HepG2 (cell line): ENCODE data around the gene ARPC1B. TPM values are rescaled to one million over a fixed set of nuclear protein-coding genes. Genes with fewer than 3 reads are reported as not detected.

Experiments used
- ATAC-seq: fragments of 200-7000 bp; cut with Tn5 transposase; 3 replicates; pipeline ENCODE4 v1.9.1; 2020; ENCODE audit warnings: mild to moderate bottlenecking, moderate library complexity
- BruUV-seq: library from RNA; stranded (reverse); fragments of 400-500 nt; replicated peaks from 2 replicates; lab custom pipeline; 2021; lab: Mats Ljungman, UMichigan
- CTCF ChIA-PET: fragments of 300-600 bp; formaldehyde crosslinking; extraction: SDS; loops from one replicate; lab custom pipeline; 2021; ENCODE audit warnings: low total read pairs, inconsistent platforms, low intra/inter-chr PET ratio; lab: Yijun Ruan, JAX
- POLR2A ChIA-PET: fragments of 350-600 bp; sonication (Branson Sonifier 250); formaldehyde crosslinking; loops from one replicate; lab custom pipeline; 2020; ENCODE audit warnings: antibody characterized with exemption, inconsistent platforms; lab: Yijun Ruan, JAX
- DNase-seq: peaks from one replicate; pipeline ENCODE4 v3.0.0-alpha.2; 2015; ENCODE audit warnings: low spot score
- FAIRE-seq: peaks from 3 replicates; lab custom pipeline; 2011; peaks lifted over from hg19 to GRCh38; lab: Jason Lieb, UNC
- H2AFZ ChIP-seq: one replicate; pipeline ENCODE4 v1.6.1; 2011; ENCODE audit warnings: low read length, inconsistent platforms
- H3K27ac ChIP-seq: fragments of 300-600 bp; 3 replicates; pipeline ENCODE4 v1.8.0; 2011; ENCODE audit warnings: mixed run types, mild to moderate bottlenecking, mixed read lengths, low read length, inconsistent platforms; ENCODE audit not compliant: insufficient read depth; ENCODE audit errors: extremely low read length
- H3K27me3 ChIP-seq, 2 experiments: fragments of 200-600 bp in 1 of 2; 2 replicates in 1 of 2; 3 replicates in 1 of 2; pipeline versions ENCODE4 v1.6.0 to v1.8.0; 2011; ENCODE audit warnings: low read length in 2 of 2, mild to moderate bottlenecking in 2 of 2, moderate library complexity in 2 of 2, inconsistent platforms in 1 of 2; ENCODE audit not compliant: insufficient read depth in 2 of 2, control insufficient read depth in 1 of 2
- H3K36me3 ChIP-seq, 2 experiments: fragments of 200-600 bp in 1 of 2; replicated peaks in 1 of 2; 2 replicates in 1 of 2; 3 replicates in 1 of 2; pipeline versions ENCODE4 v1.5.1 to v1.8.0; 2011; ENCODE audit warnings: low read length in 2 of 2, inconsistent platforms in 1 of 2; ENCODE audit not compliant: insufficient read depth in 2 of 2, control insufficient read depth in 1 of 2
- H3K4me1 ChIP-seq: 2 replicates; pipeline ENCODE4 v1.5.1; 2012; ENCODE audit warnings: low read length, inconsistent platforms; ENCODE audit not compliant: insufficient read depth
- H3K4me2 ChIP-seq: 2 replicates; pipeline ENCODE4 v1.6.0; 2011; ENCODE audit warnings: low read depth, low read length, inconsistent platforms
- H3K4me3 ChIP-seq, 3 experiments: fragments of 200-600 bp in 1 of 3; sonication (generic), shearing (Covaris generic) in 1 of 3; replicated peaks in 1 of 3; 2 replicates each; pipeline ENCODE4 v1.5.1; 2011 to 2016; ENCODE audit warnings: low read length in 3 of 3, inconsistent platforms in 2 of 3, low read depth in 2 of 3, mild to moderate bottlenecking in 2 of 3, control low read depth in 1 of 3, mixed read lengths in 1 of 3; ENCODE audit not compliant: insufficient read depth in 1 of 3
- H3K79me2 ChIP-seq: one replicate; pipeline ENCODE4 v1.6.1; 2011; ENCODE audit warnings: low read length, inconsistent platforms; ENCODE audit not compliant: insufficient read depth
- H3K9ac ChIP-seq: 2 replicates; pipeline ENCODE4 v1.6.0; 2011; ENCODE audit warnings: mild to moderate bottlenecking, low read depth, low read length, inconsistent platforms; ENCODE audit not compliant: insufficient read depth
- H3K9me3 ChIP-seq: 2 replicates; pipeline ENCODE4 v1.5.1; 2012; ENCODE audit warnings: mild to moderate bottlenecking, low read length
- H4K20me1 ChIP-seq: 2 replicates; pipeline ENCODE4 v1.6.0; 2011; ENCODE audit warnings: inconsistent platforms, mild to moderate bottlenecking, low read length, moderate library complexity; ENCODE audit not compliant: insufficient read depth
- AGO1 ChIP-seq: fragments of 200-400 bp; formaldehyde crosslinking; IDR thresholded peaks from 2 replicates; pipeline ENCODE4 v1.6.1; 2017; ENCODE audit warnings: mild to moderate bottlenecking, low read depth, low read length, moderate library complexity; ENCODE audit not compliant: poor library complexity, severe bottlenecking
- AGO2 ChIP-seq: fragments of 200-400 bp; formaldehyde crosslinking; optimal IDR thresholded peaks from 2 replicates; pipeline ENCODE3; 2017; ENCODE audit warnings: mild to moderate bottlenecking, low read depth, low read length, moderate library complexity
- DNMT3B ChIP-seq: conservative IDR thresholded peaks from 2 replicates; pipeline ENCODE4 v1.6.1; 2016; ENCODE audit warnings: missing biosample characterization, control low read depth
- FOXM1 ChIP-seq: sonication (generic); formaldehyde crosslinking; IDR thresholded peaks from 2 replicates; pipeline ENCODE4 v1.5.0; 2020; ENCODE audit warnings: missing genetic modification reagents
- FOXP1 ChIP-seq, 2 experiments: fragments of 450-650 bp in 1 of 2; IDR thresholded peaks; 2 replicates each; pipeline ENCODE4 v1.6.1; 2017 to 2018; ENCODE audit warnings: antibody characterized with exemption in 1 of 2
- HNRNPH1 ChIP-seq: fragments of 200-400 bp; formaldehyde crosslinking; optimal IDR thresholded peaks from 2 replicates; pipeline ENCODE3; 2017; ENCODE audit warnings: mild to moderate bottlenecking, low read depth, low read length
- KDM2A ChIP-seq: sonication (generic); formaldehyde crosslinking; IDR thresholded peaks from 2 replicates; pipeline ENCODE4 v1.4.0; 2020; ENCODE audit warnings: low read depth, missing genetic modification reagents, borderline replicate concordance
- MED13 ChIP-seq: sonication (generic); formaldehyde crosslinking; IDR thresholded peaks from 2 replicates; pipeline ENCODE4 v1.5.0; 2020; ENCODE audit warnings: missing genetic modification reagents
- RBFOX2 ChIP-seq: fragments of 200-400 bp; formaldehyde crosslinking; IDR thresholded peaks from 2 replicates; pipeline ENCODE4 v1.6.1; 2017; ENCODE audit warnings: low read depth, mild to moderate bottlenecking, low read length
- RBM22 ChIP-seq: fragments of 200-400 bp; formaldehyde crosslinking; optimal IDR thresholded peaks from 2 replicates; pipeline ENCODE3; 2017; ENCODE audit warnings: mild to moderate bottlenecking, low read length, moderate library complexity
- ZBTB1 ChIP-seq: sonication (generic); formaldehyde crosslinking; IDR thresholded peaks from 2 replicates; pipeline ENCODE4 v1.4.0; 2020; ENCODE audit warnings: missing genetic modification reagents, borderline replicate concordance
- ZFP36 ChIP-seq: fragments of 150-350 bp; IDR thresholded peaks from 2 replicates; pipeline ENCODE4 v1.6.1; 2018; ENCODE audit warnings: borderline replicate concordance, low read length, low read depth; ENCODE audit not compliant: partially characterized antibody
- ZNF205 ChIP-seq: IDR thresholded peaks from 2 replicates; pipeline ENCODE4 v1.6.1; 2018; ENCODE audit warnings: missing biosample characterization, missing genetic modification reagents
- ZNF431 ChIP-seq: sonication (generic); formaldehyde crosslinking; IDR thresholded peaks from 2 replicates; pipeline ENCODE4 v1.9.0; 2022; ENCODE audit warnings: missing genetic modification reagents, low read depth, mild to moderate bottlenecking, borderline replicate concordance
- ZNF577 ChIP-seq: sonication (generic); formaldehyde crosslinking; IDR thresholded peaks from 2 replicates; pipeline ENCODE4 v1.4.0; 2020; ENCODE audit warnings: mild to moderate bottlenecking, low read depth, missing genetic modification reagents, borderline replicate concordance
- WGBS: methylation state at CpG from one replicate; pipeline ENCODE4 v1.1.6; 2017; ENCODE audit warnings: low lambda C conversion rate; 5-methylcytosine and 5-hydroxymethylcytosine counted together
- in situ Hi-C: cut with HindIII; loops from 2 replicates; pipeline ENCODE4 v1.10.0; 2017; ENCODE audit warnings: low pct_unique_long_range_greater_than_20kb; ENCODE audit not compliant: extremely low pct_ligation_motif_present
- intact Hi-C: fragments of 100-400 bp; cut with micrococcal nuclease; formaldehyde crosslinking; loops from one replicate; pipeline ENCODE4 v1.10.0; 2022; ENCODE audit not compliant: unreplicated experiment
- polyA plus RNA-seq, 8 experiments: library from polyadenylated mRNA; depleted of rRNA in 3 of 8; stranded (reverse) in 7 of 8; unstranded in 1 of 8; fragments of >200 nt; fragmentation: Illumina TruSeq in 4 of 8; extraction: Trizol in 4 of 8; gene quantifications; 2 replicates each; pipeline versions ENCODE4 v1.2.1 to v1.2.3, GENCODE V29; 2011 to 2016; ENCODE audit warnings: low read depth in 4 of 8, missing spikeins in 1 of 8, mixed read lengths in 1 of 8; ENCODE audit not compliant: insufficient read depth in 1 of 8
- total RNA-seq, 5 experiments: library from RNA; depleted of rRNA; stranded (reverse); fragments of >200 nt; fragmentation: Illumina TruSeq; extraction: Trizol; gene quantifications; 2 replicates each; pipeline ENCODE4 v1.2.3, GENCODE V29; 2016; ENCODE audit warnings: low read depth in 1 of 5
- TF ChIP-seq, protein P1 (sequence below): IDR thresholded peaks from 2 replicates; pipeline ENCODE4 v1.6.1; 2016; ENCODE audit warnings: mild to moderate bottlenecking
- TF ChIP-seq, protein P2 (sequence below): sonication (generic); formaldehyde crosslinking; IDR thresholded peaks from 2 replicates; pipeline ENCODE4 v1.5.1; 2020; ENCODE audit warnings: mild to moderate bottlenecking, missing genetic modification reagents, moderate library complexity
- TF ChIP-seq, protein P3 (sequence below): sonication (generic); formaldehyde crosslinking; IDR thresholded peaks from 2 replicates; pipeline ENCODE4 v1.5.0; 2020; ENCODE audit warnings: missing genetic modification reagents

The ARPC1B gene
- total and polyA plus RNA-seq, 2 of the 13 experiments (the other 11 are each of a cell fraction or from before 2014, with no cell fraction given) = 72.9 to 89.1 TPM

DNA sequence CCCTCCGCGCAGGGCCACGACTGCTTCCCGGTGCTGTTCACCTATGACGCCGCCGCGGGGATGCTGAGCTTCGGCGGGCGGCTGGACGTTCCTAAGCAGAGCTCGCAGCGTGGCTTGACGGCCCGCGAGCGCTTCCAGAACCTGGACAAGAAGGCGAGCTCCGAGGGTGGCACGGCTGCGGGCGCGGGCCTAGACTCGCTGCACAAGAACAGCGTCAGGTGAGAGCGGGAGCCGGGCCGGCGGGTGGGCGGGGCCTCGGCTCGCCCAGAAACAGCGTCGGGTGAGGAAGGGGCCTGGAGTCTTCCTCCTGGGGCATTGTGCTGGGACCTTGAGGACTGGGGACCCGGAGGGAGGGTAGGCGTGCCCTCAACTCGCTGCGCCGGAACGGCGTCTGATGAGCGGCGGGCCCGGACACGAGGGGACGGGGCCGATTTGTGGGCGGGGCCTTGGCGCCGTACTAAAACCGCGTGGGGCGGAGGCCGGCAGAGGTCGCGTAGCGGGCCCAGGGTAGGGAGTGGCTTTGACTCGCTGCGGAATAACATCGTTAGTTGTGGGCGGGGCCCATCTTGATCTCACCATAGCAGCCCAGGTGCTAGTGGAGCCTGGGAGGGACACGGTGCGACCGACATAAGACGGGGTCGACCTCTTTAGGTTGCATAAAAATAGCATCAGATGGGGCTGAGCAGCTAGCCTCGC, 18.3 kb downstream of the ARPC1B start:
- H3K4me2 ChIP-seq = no peak overlapping the region
- no peak overlapping the region for H3K27ac ChIP-seq
- no peak for DNase-seq
- no peaks in the 10 kb centered on the region for H4K20me1 ChIP-seq
- H3K27me3 ChIP-seq = no peaks in the 10 kb centered on the region
- H2AFZ ChIP-seq = no peak overlapping the region
- BruUV-seq = no TSS peak
- in situ Hi-C loops = no loop called here
- ATAC-seq = no peak
- no peaks in the 10 kb centered on the region for H3K9me3 ChIP-seq
- ChIA-PET CTCF (no interaction called here), POLR2A (interaction anchor here (0.7 kb wide), 1 partner anchor 9 kb away, joined by 3 read pairs; no protein-coding TSS in a partner anchor)
- intact Hi-C loops = no loop called here
- H3K9ac ChIP-seq = no peak overlapping the region
- no peaks in the 10 kb centered on the region for H3K79me2 ChIP-seq
- no peaks in the 10 kb centered on the region for H3K4me1 ChIP-seq
- H3K4me3 ChIP-seq = no peak overlapping the region
- peaks cover 25 to 72% of the 10 kb centered on the region in 2 experiments for H3K36me3 ChIP-seq
- WGBS = 97% methylated on average over 68 of the region's 68 CpGs
- TF ChIP-seq RBM22 = peak; percentile 61
- no peak for TF ChIP-seq ZNF577 (CRISPR knock-in tag)
- no peak for TF ChIP-seq DNMT3B (CRISPR knock-in tag)
- no peak for TF ChIP-seq HNRNPH1
- no peak for TF ChIP-seq FOXM1 (CRISPR knock-in tag)
- TF ChIP-seq, protein P1, sequence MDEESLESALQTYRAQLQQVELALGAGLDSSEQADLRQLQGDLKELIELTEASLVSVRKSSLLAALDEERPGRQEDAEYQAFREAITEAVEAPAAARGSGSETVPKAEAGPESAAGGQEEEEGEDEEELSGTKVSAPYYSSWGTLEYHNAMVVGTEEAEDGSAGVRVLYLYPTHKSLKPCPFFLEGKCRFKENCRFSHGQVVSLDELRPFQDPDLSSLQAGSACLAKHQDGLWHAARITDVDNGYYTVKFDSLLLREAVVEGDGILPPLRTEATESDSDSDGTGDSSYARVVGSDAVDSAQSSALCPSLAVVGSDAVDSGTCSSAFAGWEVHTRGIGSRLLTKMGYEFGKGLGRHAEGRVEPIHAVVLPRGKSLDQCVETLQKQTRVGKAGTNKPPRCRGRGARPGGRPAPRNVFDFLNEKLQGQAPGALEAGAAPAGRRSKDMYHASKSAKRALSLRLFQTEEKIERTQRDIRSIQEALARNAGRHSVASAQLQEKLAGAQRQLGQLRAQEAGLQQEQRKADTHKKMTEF (CRISPR knock-in tag) = no peak
- TF ChIP-seq AGO1 = peak; percentile 54
- TF ChIP-seq AGO2 = peak; percentile 94
- TF ChIP-seq ZNF205 = no peak
- no peak for TF ChIP-seq MED13 (CRISPR knock-in tag)
- TF ChIP-seq ZBTB1 (CRISPR knock-in tag) = no peak
- TF ChIP-seq FOXP1 (IDR thresholded peaks at IDR 0.05) = no peak
- TF ChIP-seq FOXP1 (CRISPR knock-in tag; IDR thresholded peaks at IDR 0.05) = no peak
- no peak for TF ChIP-seq ZNF431 (CRISPR knock-in tag)
- TF ChIP-seq, protein P2, sequence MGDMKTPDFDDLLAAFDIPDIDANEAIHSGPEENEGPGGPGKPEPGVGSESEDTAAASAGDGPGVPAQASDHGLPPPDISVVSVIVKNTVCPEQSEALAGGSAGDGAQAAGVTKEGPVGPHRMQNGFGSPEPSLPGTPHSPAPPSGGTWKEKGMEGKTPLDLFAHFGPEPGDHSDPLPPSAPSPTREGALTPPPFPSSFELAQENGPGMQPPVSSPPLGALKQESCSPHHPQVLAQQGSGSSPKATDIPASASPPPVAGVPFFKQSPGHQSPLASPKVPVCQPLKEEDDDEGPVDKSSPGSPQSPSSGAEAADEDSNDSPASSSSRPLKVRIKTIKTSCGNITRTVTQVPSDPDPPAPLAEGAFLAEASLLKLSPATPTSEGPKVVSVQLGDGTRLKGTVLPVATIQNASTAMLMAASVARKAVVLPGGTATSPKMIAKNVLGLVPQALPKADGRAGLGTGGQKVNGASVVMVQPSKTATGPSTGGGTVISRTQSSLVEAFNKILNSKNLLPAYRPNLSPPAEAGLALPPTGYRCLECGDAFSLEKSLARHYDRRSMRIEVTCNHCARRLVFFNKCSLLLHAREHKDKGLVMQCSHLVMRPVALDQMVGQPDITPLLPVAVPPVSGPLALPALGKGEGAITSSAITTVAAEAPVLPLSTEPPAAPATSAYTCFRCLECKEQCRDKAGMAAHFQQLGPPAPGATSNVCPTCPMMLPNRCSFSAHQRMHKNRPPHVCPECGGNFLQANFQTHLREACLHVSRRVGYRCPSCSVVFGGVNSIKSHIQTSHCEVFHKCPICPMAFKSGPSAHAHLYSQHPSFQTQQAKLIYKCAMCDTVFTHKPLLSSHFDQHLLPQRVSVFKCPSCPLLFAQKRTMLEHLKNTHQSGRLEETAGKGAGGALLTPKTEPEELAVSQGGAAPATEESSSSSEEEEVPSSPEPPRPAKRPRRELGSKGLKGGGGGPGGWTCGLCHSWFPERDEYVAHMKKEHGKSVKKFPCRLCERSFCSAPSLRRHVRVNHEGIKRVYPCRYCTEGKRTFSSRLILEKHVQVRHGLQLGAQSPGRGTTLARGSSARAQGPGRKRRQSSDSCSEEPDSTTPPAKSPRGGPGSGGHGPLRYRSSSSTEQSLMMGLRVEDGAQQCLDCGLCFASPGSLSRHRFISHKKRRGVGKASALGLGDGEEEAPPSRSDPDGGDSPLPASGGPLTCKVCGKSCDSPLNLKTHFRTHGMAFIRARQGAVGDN (CRISPR knock-in tag) = 0 out of 2 replicates have a peak, but pooled peaks have one; percentile 16
- TF ChIP-seq ZFP36 = no peak
- 0 out of 2 replicates have a peak, but pooled peaks have one; percentile 22 for TF ChIP-seq KDM2A (CRISPR knock-in tag)
- TF ChIP-seq RBFOX2 = peak; percentile 77
- TF ChIP-seq, protein P3, sequence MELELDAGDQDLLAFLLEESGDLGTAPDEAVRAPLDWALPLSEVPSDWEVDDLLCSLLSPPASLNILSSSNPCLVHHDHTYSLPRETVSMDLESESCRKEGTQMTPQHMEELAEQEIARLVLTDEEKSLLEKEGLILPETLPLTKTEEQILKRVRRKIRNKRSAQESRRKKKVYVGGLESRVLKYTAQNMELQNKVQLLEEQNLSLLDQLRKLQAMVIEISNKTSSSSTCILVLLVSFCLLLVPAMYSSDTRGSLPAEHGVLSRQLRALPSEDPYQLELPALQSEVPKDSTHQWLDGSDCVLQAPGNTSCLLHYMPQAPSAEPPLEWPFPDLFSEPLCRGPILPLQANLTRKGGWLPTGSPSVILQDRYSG = no peak
- no peak for FAIRE-seq
